Epithelial cell of proximal tubule (primary cell): ENCODE measurements around the gene GDPD4. TPM values are rescaled to one million over a fixed set of nuclear protein-coding genes. Genes with fewer than 3 reads are reported as not detected.

Source experiments
- DNase-seq: peaks from one replicate; pipeline ENCODE4 v3.0.0-alpha.2; 2011; ENCODE audit warnings: low read depth
- H3K4me3 ChIP-seq: 2 replicates; pipeline ENCODE4 v1.5.1; 2011; ENCODE audit warnings: low read depth, mild to moderate bottlenecking, low read length
- total RNA-seq: library from RNA; depleted of rRNA; stranded (reverse); fragments of >200 nt; gene quantifications from 2 replicates; pipeline ENCODE4 v1.2.3, GENCODE V29; 2015
- TF ChIP-seq, protein P1 (sequence below): conservative IDR thresholded peaks from 2 replicates; pipeline ENCODE4 v1.5.1; 2012; ENCODE audit warnings: low read depth, mild to moderate bottlenecking, low read length

The GDPD4 gene
- total RNA-seq, 1 donor from 2014 or later, result not detected

- H3K4me3 ChIP-seq, result no peak overlapping the region
- TF ChIP-seq, protein P1, sequence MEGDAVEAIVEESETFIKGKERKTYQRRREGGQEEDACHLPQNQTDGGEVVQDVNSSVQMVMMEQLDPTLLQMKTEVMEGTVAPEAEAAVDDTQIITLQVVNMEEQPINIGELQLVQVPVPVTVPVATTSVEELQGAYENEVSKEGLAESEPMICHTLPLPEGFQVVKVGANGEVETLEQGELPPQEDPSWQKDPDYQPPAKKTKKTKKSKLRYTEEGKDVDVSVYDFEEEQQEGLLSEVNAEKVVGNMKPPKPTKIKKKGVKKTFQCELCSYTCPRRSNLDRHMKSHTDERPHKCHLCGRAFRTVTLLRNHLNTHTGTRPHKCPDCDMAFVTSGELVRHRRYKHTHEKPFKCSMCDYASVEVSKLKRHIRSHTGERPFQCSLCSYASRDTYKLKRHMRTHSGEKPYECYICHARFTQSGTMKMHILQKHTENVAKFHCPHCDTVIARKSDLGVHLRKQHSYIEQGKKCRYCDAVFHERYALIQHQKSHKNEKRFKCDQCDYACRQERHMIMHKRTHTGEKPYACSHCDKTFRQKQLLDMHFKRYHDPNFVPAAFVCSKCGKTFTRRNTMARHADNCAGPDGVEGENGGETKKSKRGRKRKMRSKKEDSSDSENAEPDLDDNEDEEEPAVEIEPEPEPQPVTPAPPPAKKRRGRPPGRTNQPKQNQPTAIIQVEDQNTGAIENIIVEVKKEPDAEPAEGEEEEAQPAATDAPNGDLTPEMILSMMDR, result no peak
- DNase-seq, result no peak
These were observed 93.7 kb downstream of the GDPD4 start for GRCh38 chr11:77207618-77208313.

DNA sequence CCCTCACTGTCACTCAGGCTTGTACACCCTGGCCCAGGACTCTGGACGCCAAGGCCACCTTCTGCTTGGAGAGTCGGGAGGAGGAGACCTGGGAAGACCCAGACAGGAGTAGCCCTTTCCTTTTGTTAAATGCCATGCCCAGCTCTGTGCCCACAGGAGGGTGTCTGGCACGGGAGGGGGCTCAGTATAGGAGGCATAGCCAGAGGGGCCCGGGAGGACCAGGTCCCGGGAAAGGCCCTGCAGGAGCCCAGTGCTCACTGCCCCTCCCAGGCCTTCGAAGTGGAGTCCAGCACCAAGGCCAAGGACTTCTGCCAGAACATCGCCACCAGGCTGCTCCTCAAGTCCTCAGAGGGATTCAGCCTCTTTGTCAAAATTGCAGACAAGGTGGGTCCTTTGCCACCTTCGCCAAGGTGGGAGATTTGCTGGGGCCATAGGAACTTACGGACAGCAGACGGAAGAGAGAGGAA is 94.4 kb downstream of the GDPD4 start:
- TF ChIP-seq, protein P1, result no peak
- no peak overlapping the region for H3K4me3 ChIP-seq
- no peak for DNase-seq

- TF ChIP-seq, protein P1, result no peak
- H3K4me3 ChIP-seq, result no peak overlapping the region
- no peak for DNase-seq
These were observed 95.0 kb downstream of the GDPD4 start for GRCh38 chr11:77206264-77207018.

DNA sequence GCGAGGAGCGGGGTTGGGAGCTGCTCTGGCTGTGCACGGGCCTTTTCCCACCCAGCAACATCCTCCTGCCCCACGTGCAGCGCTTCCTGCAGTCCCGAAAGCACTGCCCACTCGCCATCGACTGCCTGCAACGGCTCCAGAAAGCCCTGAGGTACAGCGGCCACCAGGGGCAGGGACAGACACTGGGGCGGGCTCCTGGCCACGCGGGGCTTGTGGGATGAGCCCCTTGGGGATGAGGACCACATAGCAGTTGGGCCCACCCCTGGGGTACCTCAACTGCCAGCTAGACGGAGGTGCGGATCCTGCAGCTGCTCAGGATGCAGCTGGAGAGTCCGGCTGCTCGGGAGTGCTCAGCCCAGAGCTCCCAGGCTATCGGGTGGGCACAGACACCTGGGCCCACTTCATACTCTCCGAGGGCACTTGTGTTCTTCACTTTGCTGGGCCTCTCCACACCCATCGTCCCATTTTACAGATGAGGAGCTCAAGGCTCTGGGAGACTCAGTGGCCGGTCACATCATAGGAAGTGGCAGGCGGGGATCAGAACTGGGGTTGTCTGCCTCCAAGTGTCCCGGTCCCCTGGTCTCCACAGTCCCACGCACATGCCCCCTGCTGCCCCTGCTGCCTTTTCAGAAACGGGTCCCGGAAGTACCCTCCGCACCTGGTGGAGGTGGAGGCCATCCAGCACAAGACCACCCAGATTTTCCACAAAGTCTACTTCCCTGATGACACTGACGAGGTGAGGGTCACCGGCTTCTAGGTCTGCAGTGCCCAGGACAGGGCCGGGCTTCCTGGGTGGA is 95.8 kb downstream of the GDPD4 start:
- H3K4me3 ChIP-seq, result no peak overlapping the region
- TF ChIP-seq, protein P1, result no peak
- no peak for DNase-seq

DNA sequence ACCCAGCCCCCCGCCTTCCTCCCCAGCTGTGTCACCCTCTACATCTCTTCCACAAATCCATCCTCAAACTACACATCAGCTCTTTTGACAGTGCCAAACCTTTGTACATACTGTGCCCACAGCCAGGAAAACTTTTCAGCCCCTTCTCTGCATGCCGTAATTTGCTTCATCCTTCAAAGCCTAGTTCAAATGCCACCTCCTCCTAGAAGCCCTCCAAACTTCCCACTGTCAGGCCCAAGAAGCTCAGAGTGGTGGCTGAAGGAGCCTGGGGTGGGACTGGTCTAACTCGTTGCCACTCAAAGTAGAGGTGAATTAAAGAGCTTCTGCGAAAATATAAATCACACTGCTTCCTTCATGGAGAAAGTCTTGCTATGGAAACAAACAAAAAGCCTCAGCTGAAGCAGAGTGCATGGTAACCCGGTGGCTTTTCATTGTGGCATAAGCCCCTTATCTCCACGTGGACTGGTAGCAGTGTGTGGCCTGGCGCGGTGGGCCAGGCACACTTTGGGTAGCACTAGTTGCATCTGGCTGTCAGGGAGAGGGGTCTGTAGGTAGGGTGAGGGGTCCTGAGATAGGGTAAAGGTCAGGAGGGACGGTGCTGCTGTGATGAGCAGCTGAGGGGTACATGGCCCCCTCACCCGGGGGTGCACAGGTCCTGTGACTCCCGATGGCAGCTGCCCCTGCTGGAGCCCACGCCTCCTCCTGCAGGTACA is 96.6 kb downstream of the GDPD4 start:
- TF ChIP-seq, protein P1, result no peak
- H3K4me3 ChIP-seq, result no peak overlapping the region
- no peak for DNase-seq
